Suprapubic skin (tissue), 4 donors: ENCODE measurements around the gene AP1M1. TPM values are rescaled to one million over a fixed set of nuclear protein-coding genes. Genes with fewer than 3 reads are reported as not detected.
A peak's percentile ranks its signal among the peaks of the same experiment; 100 is the strongest.

Experiments
- DNase-seq, 2 donors: peaks; one replicate each; pipeline ENCODE4 v3.0.0-alpha.2; 2019; ENCODE audit warnings: low spot score in 2 of 2
- H3K27ac ChIP-seq: fragments of 200-600 bp; sonication (generic); one replicate; pipeline ENCODE4 v1.5.1; 2019
- H3K27me3 ChIP-seq: fragments of 200-600 bp; sonication (generic); one replicate; pipeline ENCODE4 v1.5.1; 2019
- H3K36me3 ChIP-seq: fragments of 200-600 bp; sonication (generic); one replicate; pipeline ENCODE4 v1.5.1; 2019
- H3K4me1 ChIP-seq: fragments of 200-600 bp; sonication (generic); one replicate; pipeline ENCODE4 v1.5.1; 2019
- H3K4me3 ChIP-seq: fragments of 200-600 bp; sonication (generic); one replicate; pipeline ENCODE4 v1.5.1; 2019; ENCODE audit warnings: mild to moderate bottlenecking
- H3K9me3 ChIP-seq: fragments of 200-600 bp; sonication (generic); one replicate; pipeline ENCODE4 v1.5.1; 2019
- EP300 ChIP-seq: sonication (generic); formaldehyde crosslinking; IDR thresholded peaks from one replicate; pipeline ENCODE4 v1.6.1; 2017; ENCODE audit warnings: antibody characterized with exemption
- POLR2A ChIP-seq, 2 donors: fragments of 450-650 bp; IDR thresholded peaks; one replicate each; pipeline ENCODE4 v1.6.1; 2017; ENCODE audit warnings: antibody characterized with exemption in 2 of 2, mild to moderate bottlenecking in 2 of 2, moderate library complexity in 2 of 2
- POLR2AphosphoS5 ChIP-seq, 3 donors: sonication (generic); formaldehyde crosslinking; IDR thresholded peaks; one replicate each; pipeline ENCODE4 v1.6.1; 2017; ENCODE audit warnings: antibody characterized with exemption in 3 of 3
- WGBS: methylation state at CpG from one replicate; pipeline ENCODE4 v1.1.5; 2018; 5-methylcytosine and 5-hydroxymethylcytosine counted together
- total RNA-seq, 4 donors: library from RNA; depleted of rRNA; stranded (reverse); fragments of >200 nt; gene quantifications; one replicate each; pipeline ENCODE4 v1.1.0, GENCODE V29; 2016
- TF ChIP-seq, protein P1 (sequence below), 2 donors: fragments of 200-600 bp in 1 of 2; fragments of 450-650 bp in 1 of 2; sonication (generic) in 1 of 2; IDR thresholded peaks; one replicate each; pipeline ENCODE4 v1.5.1; 2016 to 2019; ENCODE audit warnings: antibody characterized with exemption in 2 of 2, mild to moderate bottlenecking in 1 of 2, moderate library complexity in 1 of 2

Gene AP1M1
- total RNA-seq, 4 donors from 2014 or later, result 37.2 to 61.2 (median 45.0) TPM

DNA sequence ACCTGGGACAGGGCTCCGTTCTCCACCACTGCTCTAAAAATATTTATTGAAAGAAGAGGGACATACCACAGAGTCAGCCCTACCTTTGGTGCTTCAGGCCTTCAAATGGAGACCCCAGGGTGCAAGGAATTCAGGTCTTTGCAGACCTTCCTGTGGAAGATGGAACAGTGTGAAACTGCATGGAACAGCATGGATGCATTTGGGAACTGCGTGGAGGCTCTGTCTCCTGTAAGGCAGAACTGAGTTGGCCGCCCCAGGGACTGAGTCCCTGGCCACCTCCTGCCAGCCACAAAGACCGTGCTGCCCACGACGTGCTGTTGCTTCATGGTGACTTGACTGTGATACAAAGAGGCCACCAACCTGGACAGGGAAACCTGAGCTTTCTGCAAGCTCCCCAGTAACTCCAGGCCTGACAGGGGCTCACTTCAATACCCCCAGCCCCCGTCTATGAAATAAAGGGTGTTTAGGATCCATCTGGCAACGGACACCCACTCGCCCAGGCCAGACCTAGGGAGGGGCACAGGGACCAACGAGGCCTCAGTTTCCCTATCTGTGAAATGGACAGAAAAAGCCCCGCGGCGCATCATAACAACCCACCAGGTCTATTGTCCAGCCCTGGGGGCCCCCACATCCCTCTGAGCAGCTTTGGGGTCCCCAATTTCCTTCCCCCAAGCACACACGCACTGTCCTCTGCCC, 68.3 kb downstream of the AP1M1 start:
- no peak for TF ChIP-seq POLR2A (IDR thresholded peaks at IDR 0.05)
- no peak for TF ChIP-seq POLR2AphosphoS5 (IDR thresholded peaks at IDR 0.05)
- TF ChIP-seq EP300, result no peak
- TF ChIP-seq, protein P1, sequence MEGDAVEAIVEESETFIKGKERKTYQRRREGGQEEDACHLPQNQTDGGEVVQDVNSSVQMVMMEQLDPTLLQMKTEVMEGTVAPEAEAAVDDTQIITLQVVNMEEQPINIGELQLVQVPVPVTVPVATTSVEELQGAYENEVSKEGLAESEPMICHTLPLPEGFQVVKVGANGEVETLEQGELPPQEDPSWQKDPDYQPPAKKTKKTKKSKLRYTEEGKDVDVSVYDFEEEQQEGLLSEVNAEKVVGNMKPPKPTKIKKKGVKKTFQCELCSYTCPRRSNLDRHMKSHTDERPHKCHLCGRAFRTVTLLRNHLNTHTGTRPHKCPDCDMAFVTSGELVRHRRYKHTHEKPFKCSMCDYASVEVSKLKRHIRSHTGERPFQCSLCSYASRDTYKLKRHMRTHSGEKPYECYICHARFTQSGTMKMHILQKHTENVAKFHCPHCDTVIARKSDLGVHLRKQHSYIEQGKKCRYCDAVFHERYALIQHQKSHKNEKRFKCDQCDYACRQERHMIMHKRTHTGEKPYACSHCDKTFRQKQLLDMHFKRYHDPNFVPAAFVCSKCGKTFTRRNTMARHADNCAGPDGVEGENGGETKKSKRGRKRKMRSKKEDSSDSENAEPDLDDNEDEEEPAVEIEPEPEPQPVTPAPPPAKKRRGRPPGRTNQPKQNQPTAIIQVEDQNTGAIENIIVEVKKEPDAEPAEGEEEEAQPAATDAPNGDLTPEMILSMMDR (IDR thresholded peaks at IDR 0.05), result no peak
- H3K27me3 ChIP-seq, result no peaks in the 10 kb centered on the region
- H3K36me3 ChIP-seq, result no peaks in the 10 kb centered on the region
- no peak for DNase-seq
- 94% methylated on average over 8 of the region's 14 CpGs for WGBS
- no peaks in the 10 kb centered on the region for H3K9me3 ChIP-seq
- no peak overlapping the region for H3K27ac ChIP-seq
- no peaks in the 10 kb centered on the region for H3K4me1 ChIP-seq
- H3K4me3 ChIP-seq, result no peak overlapping the region

DNA sequence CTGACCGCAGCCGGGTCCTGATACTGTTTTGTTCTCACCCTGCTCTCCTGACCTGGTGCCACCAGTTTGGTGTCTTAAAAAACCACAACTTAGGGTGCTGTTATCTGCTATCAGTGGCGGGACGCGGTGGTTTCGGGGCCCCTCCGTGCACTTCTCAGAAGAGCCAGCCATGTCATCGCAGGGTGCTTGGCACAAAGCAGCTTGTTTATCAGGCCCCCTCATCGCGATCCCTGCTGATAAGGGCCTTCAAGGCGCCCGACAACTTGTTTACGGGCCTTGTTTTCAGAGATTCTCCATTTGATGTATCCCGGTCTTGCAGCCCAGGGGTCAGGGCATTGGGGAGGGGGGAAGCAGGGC, 68.9 kb downstream of the AP1M1 start:
- 64% methylated on average over 14 of the region's 14 CpGs for WGBS
- no peak for DNase-seq
- H3K27ac ChIP-seq, result no peak overlapping the region
- H3K36me3 ChIP-seq, result no peaks in the 10 kb centered on the region
- H3K9me3 ChIP-seq, result no peaks in the 10 kb centered on the region
- no peak overlapping the region for H3K4me3 ChIP-seq
- TF ChIP-seq POLR2AphosphoS5 (IDR thresholded peaks at IDR 0.05), result no peak
- no peak for TF ChIP-seq POLR2A (IDR thresholded peaks at IDR 0.05)
- no peak for TF ChIP-seq EP300
- TF ChIP-seq, protein P1 (IDR thresholded peaks at IDR 0.05), result no peak
- H3K4me1 ChIP-seq, result no peaks in the 10 kb centered on the region
- no peaks in the 10 kb centered on the region for H3K27me3 ChIP-seq

DNA sequence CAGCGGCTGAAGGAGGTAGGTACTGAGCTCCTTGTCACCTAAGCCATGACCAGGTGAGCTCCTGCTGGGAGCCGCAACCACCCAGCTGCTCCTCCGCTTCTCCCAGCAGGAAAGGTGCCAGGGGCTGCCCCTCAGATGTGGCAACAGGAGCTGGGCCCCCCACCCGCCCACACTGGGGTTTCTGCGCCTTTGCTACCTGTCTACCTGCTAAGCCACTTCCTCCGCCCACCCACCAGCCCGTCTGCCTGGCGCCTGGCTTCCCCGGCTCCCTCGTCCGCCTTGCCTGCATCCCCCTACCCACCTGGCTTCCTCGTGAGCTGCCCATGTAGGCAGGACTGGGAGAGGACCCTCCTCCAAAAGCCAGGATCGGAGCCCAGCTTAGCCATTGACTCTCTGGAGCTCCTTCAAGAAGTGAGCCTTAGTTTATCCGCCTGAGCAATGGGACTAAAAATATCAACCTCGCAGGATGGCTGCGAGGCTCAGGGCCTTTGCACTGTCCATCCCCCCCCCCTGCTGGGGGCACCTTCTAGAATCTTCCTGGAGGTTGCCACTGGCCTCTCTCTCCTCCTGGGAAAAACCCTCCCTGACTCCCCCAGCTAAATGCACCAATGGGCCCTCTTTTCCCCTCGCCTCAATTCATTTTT, 71.1 kb downstream of the AP1M1 start:
- no peaks in the 10 kb centered on the region for H3K27me3 ChIP-seq
- no peak for DNase-seq
- no peak overlapping the region for H3K27ac ChIP-seq
- no peaks in the 10 kb centered on the region for H3K9me3 ChIP-seq
- H3K4me1 ChIP-seq, result peaks cover 4% of the 10 kb centered on the region
- WGBS, result 90% methylated on average over 13 of the region's 17 CpGs
- TF ChIP-seq POLR2AphosphoS5 (IDR thresholded peaks at IDR 0.05) (no peak), POLR2A (IDR thresholded peaks at IDR 0.05) (no peak), EP300 (no peak)
- no peaks in the 10 kb centered on the region for H3K36me3 ChIP-seq
- H3K4me3 ChIP-seq, result no peak overlapping the region

DNA sequence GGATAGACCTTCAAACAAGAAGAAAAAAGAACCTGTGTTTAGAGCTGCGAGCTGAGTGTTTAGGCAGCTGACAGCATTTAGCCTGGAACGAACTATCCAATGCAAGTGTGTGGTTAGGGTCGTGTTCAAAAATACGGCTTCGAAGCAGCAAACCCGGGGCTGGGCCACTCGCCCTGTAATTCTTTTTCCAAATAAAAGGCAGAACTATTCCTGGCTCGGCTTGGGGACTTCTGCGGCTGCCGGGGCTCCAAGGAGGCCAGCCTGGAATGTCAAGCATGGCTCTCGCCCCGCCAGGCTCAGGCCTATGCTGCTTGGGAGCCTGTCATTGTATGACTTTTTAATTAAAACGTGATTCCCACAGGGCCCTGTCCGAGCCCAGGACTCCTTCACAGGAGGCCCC, 75.2 kb downstream of the AP1M1 start:
- 44% methylated on average over 14 of the region's 14 CpGs for WGBS
- H3K36me3 ChIP-seq, result no peaks in the 10 kb centered on the region
- TF ChIP-seq EP300, result no peak
- no peak overlapping the region for H3K4me3 ChIP-seq
- H3K9me3 ChIP-seq, result no peaks in the 10 kb centered on the region
- H3K4me1 ChIP-seq, result peaks cover 10% of the 10 kb centered on the region
- H3K27me3 ChIP-seq, result no peaks in the 10 kb centered on the region
- no peak for DNase-seq
- peak overlapping the region; percentile 54 for H3K27ac ChIP-seq

DNA sequence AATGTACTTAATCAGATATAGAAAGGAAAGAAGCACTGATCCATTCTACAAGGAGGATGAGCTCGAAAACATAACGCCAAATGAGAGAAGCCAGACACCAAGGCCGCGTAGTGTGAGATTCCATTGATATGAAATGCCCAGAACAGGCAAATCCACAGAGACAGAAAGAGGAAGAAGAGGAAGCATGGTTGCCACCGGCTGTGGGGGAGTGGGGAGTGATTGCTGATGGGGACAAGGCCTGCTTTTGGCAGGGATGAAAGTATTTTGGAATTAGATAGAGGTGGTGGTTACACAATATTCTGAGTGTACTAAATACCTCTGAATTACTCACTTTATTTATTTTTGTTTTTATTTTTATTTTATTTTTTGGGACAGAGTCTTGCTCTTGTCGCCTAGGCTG, 76.7 kb downstream of the AP1M1 start:
- DNase-seq, result no peak
- no peaks in the 10 kb centered on the region for H3K27me3 ChIP-seq
- H3K9me3 ChIP-seq, result no peaks in the 10 kb centered on the region
- no peaks in the 10 kb centered on the region for H3K36me3 ChIP-seq
- H3K4me1 ChIP-seq, result peaks cover 11% of the 10 kb centered on the region
- H3K4me3 ChIP-seq, result no peak overlapping the region
- TF ChIP-seq EP300, result no peak
- no peak for TF ChIP-seq POLR2A (IDR thresholded peaks at IDR 0.05)
- TF ChIP-seq, protein P1 (IDR thresholded peaks at IDR 0.05), result no peak
- TF ChIP-seq POLR2AphosphoS5 (IDR thresholded peaks at IDR 0.05), result no peak
- H3K27ac ChIP-seq, result no peak overlapping the region
- 77% methylated on average over 6 of the region's 6 CpGs for WGBS

DNA sequence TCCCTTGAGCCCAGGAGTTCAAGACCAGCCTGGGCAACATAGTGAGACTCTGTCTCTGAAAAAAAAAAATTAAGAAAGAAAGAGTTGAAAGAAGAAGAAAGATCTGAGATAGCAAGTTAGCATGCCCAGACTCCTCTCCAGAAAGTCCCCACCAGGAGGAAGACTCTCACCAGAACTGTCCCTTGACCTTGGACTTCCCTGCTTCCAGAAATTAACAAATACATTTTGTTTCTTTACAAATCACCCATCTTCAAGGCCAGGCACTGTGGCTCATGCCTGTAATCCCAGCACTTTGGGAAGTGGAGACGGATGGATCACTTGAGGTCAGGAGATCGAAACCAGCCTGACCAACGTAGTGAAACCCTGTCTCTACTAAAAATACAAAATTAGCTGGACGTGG, 82.6 kb downstream of the AP1M1 start:
- H3K4me1 ChIP-seq, result peaks cover 32% of the 10 kb centered on the region

More for the DNA sequence above, 82.6 kb downstream of the AP1M1 start:
- no peaks in the 10 kb centered on the region for H3K36me3 ChIP-seq
- H3K9me3 ChIP-seq, result no peaks in the 10 kb centered on the region
- WGBS, result 84% methylated on average over 4 of the region's 4 CpGs
- no peak overlapping the region for H3K27ac ChIP-seq
- no peak overlapping the region for H3K4me3 ChIP-seq
- no peaks in the 10 kb centered on the region for H3K27me3 ChIP-seq
- TF ChIP-seq POLR2A (IDR thresholded peaks at IDR 0.05), result no peak
- no peak for DNase-seq
